CD4-positive, CD25-positive, alpha-beta regulatory T cell (primary cell): ENCODE results near the gene SLC25A13. TPM values are rescaled to one million over a fixed set of nuclear protein-coding genes. Genes with fewer than 3 reads are reported as not detected.

Experiments used
- ATAC-seq, 2 donors: fragments of 150-1000 bp; cut with Tn5 transposase; one replicate each; pipeline ENCODE4 v1.10.0; 2021; ENCODE audit warnings: low read depth in 2 of 2, moderate number of reproducible peaks in 2 of 2, moderate library complexity in 1 of 2
- DNase-seq, 3 donors: peaks; one replicate each; pipeline versions ENCODE4 v3.0.0 to v3.0.0-alpha.2; 2012 to 2022; ENCODE audit warnings: mixed read lengths in 1 of 3
- H3K27ac ChIP-seq: one replicate; pipeline ENCODE4 v1.7.0; 2013; ENCODE audit warnings: mild to moderate bottlenecking, low read length; ENCODE audit not compliant: insufficient read depth, poor library complexity, severe bottlenecking
- H3K27me3 ChIP-seq: one replicate; pipeline ENCODE4 v1.7.0; 2013; ENCODE audit warnings: low read length; ENCODE audit not compliant: control insufficient read depth, insufficient read depth
- H3K36me3 ChIP-seq: one replicate; pipeline ENCODE4 v1.7.0; 2013; ENCODE audit warnings: mild to moderate bottlenecking, low read length, moderate library complexity; ENCODE audit not compliant: control insufficient read depth, insufficient read depth
- H3K4me1 ChIP-seq: 2 replicates; pipeline ENCODE4 v1.7.0; 2013; ENCODE audit warnings: mild to moderate bottlenecking, low read length; ENCODE audit not compliant: insufficient read depth, control insufficient read depth, poor library complexity, severe bottlenecking
- H3K4me3 ChIP-seq: one replicate; pipeline ENCODE4 v1.7.0; 2013; ENCODE audit warnings: low read depth, mild to moderate bottlenecking, low read length, moderate library complexity
- H3K9me3 ChIP-seq, 2 experiments: 1 replicate in 1 of 2; 2 replicates in 1 of 2; pipeline ENCODE4 v1.7.0; 2013; ENCODE audit warnings: low read length in 2 of 2, mild to moderate bottlenecking in 1 of 2, moderate library complexity in 1 of 2; ENCODE audit not compliant: control insufficient read depth in 2 of 2
- H3K27ac Mint-ChIP-seq, 3 donors: one replicate each; pipeline ENCODE4 v1.8.0; 2020 to 2022; ENCODE audit warnings: mild to moderate bottlenecking in 3 of 3, mixed read lengths in 3 of 3, moderate library complexity in 2 of 3
- H3K27me3 Mint-ChIP-seq: one replicate; pipeline ENCODE4 v1.8.0; 2022; ENCODE audit warnings: mild to moderate bottlenecking, mixed read lengths
- H3K36me3 Mint-ChIP-seq: one replicate; pipeline ENCODE4 v1.8.0; 2020; ENCODE audit warnings: mixed read lengths
- H3K4me1 Mint-ChIP-seq, 4 donors: one replicate each; pipeline ENCODE4 v1.8.0; 2020 to 2022; ENCODE audit warnings: mixed read lengths in 4 of 4, mild to moderate bottlenecking in 1 of 4
- H3K4me3 Mint-ChIP-seq, 4 donors: one replicate each; pipeline ENCODE4 v1.8.0; 2020 to 2022; ENCODE audit warnings: mild to moderate bottlenecking in 4 of 4, mixed read lengths in 4 of 4, moderate library complexity in 3 of 4
- H3K9me3 Mint-ChIP-seq, 7 donors: one replicate each; pipeline ENCODE4 v1.8.0; 2020 to 2022; ENCODE audit warnings: mixed read lengths in 7 of 7, mild to moderate bottlenecking in 3 of 7, moderate library complexity in 2 of 7
- polyA plus RNA-seq, 4 donors: library from polyadenylated mRNA; unstranded; fragments of 300-500 nt; fragmentation: Illumina TruSeq; gene quantifications; one replicate each; pipeline ENCODE4 v1.2.3, GENCODE V29; 2021
- total RNA-seq: library from RNA; stranded (reverse); gene quantifications from one replicate; pipeline ENCODE4 v1.2.3, GENCODE V29; 2022

The SLC25A13 gene
- total and polyA plus RNA-seq, 5 donors from 2014 or later: 7.6 to 14.5 (median 8.7) TPM

DNA sequence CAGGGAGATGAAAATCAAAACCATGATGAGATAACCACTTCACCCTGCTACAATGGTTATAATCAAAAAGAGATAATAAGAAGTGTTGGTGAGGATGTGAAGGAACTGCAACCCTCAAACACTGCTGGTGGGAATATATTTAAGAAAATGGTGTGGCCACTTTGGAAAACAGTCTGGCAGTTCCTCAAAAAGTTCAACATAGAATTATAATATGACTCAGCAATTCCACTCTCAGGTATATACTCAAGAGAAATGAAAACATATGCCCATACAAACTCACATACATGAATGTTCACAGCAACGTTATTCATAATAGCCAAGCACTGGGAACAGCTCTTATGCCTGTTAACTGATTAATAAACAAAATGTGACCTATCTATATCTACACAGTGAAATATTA is 104.8 kb downstream of the SLC25A13 start:
- H3K4me1 ChIP-seq: no peaks in the 10 kb centered on the region
- peaks cover 0 to 6% (median 0%) of the 10 kb centered on the region in 4 donors for H3K4me1 Mint-ChIP-seq
- H3K36me3 ChIP-seq: no peaks in the 10 kb centered on the region
- no peaks in the 10 kb centered on the region for H3K27me3 Mint-ChIP-seq
- no peak overlapping the region for H3K27ac ChIP-seq
- H3K4me3 Mint-ChIP-seq: no peak overlapping the region
- no peak for DNase-seq
- H3K36me3 Mint-ChIP-seq: peaks cover 5% of the 10 kb centered on the region
- H3K9me3 ChIP-seq: no peaks in the 10 kb centered on the region
- H3K27ac Mint-ChIP-seq: no peak overlapping the region
- peaks cover 0 to 4% (median 0%) of the 10 kb centered on the region in 7 donors for H3K9me3 Mint-ChIP-seq
- H3K27me3 ChIP-seq: no peaks in the 10 kb centered on the region
- H3K4me3 ChIP-seq: no peak overlapping the region
- ATAC-seq: no peak

DNA sequence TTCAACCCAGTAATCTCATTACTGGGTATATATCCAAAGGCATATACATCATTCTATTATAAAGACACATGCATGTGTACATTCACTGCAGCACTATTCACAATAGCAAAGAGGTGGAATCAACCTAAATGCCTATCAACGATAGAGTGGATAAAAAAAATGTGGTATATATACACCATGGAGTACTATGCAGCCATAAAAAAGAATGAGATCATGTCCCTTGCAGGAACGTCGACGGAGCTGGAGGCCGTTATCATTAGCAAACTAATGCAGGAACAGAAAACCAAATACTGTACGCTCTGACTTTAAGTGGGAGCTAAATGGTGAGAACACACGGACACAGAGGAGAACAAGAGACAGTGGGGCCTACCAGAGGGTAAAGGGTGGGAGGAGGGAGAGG is 105.5 kb downstream of the SLC25A13 start:
- peaks cover 5% of the 10 kb centered on the region for H3K36me3 Mint-ChIP-seq
- H3K27me3 Mint-ChIP-seq: no peaks in the 10 kb centered on the region
- ATAC-seq: no peak

DNA sequence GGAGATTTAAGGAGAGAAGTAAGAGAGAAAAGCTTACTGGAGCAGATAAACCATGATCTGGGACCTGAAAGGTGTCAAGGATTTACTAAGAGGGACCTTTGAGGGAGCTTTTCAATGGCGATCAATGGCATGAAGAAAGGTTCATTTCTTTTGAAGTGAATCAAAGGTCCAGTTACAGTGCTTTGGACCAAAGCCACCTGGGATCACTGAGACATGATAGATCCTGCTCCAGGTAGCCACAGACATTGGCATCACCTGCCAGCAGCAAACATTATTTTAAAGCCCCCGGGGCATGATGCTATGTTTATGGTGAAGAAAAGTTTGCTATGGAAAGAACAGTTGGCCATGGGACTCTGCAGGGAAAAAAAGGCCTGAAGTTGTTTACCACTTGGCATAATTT is 109.4 kb downstream of the SLC25A13 start:
- Histone ChIP-seq H3K9me3 (no peaks in the 10 kb centered on the region), H3K27ac (no peak overlapping the region), H3K4me3 (no peak overlapping the region), H3K27me3 (no peaks in the 10 kb centered on the region), H3K4me1 (no peaks in the 10 kb centered on the region), H3K36me3 (no peaks in the 10 kb centered on the region)
- ATAC-seq (no peak), DNase-seq (no peak)
- H3K9me3 Mint-ChIP-seq: peaks cover 0 to 4% (median 0%) of the 10 kb centered on the region in 7 donors
- H3K4me1 Mint-ChIP-seq: no peaks in the 10 kb centered on the region
- no peak overlapping the region for H3K4me3 Mint-ChIP-seq
- no peaks in the 10 kb centered on the region for H3K27me3 Mint-ChIP-seq
- peaks cover 9% of the 10 kb centered on the region for H3K36me3 Mint-ChIP-seq
- no peak overlapping the region for H3K27ac Mint-ChIP-seq

More for the DNA sequence above, 105.5 kb downstream of the SLC25A13 start:
- Mint-ChIP-seq H3K9me3 (peaks cover 0 to 4% (median 0%) of the 10 kb centered on the region in 7 donors), H3K4me3 (no peak overlapping the region), H3K27ac (no peak overlapping the region), H3K4me1 (peaks cover 0 to 6% (median 0%) of the 10 kb centered on the region in 4 donors)
- H3K9me3 ChIP-seq: no peaks in the 10 kb centered on the region
- H3K4me3 ChIP-seq: no peak overlapping the region
- H3K36me3 ChIP-seq: no peaks in the 10 kb centered on the region
- H3K4me1 ChIP-seq: no peaks in the 10 kb centered on the region
- no peaks in the 10 kb centered on the region for H3K27me3 ChIP-seq
- H3K27ac ChIP-seq: no peak overlapping the region
- DNase-seq: no peak

DNA sequence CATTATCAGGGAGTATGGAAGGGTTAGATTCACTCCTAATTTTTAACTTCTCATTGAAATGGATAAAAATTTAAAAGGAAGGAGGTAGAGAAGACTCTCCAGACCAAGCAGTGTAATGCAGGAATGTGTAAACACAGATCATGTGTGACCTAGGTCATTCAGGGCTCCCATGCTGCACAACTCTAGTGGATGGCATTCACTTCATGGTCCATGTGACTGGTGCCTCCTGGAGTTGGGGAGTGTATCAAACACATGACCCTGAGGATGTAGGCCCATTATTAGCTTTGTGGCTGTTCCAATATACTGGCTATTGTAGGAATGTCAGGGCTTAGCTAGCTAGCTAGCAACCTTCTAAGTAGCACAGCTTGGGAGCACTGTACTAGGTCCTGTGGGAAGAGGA is 109.9 kb downstream of the SLC25A13 start:
- no peaks in the 10 kb centered on the region for H3K4me1 Mint-ChIP-seq
- H3K27ac Mint-ChIP-seq: no peak overlapping the region
- DNase-seq (no peak), ATAC-seq (no peak)
- H3K4me3 Mint-ChIP-seq: no peak overlapping the region
- no peaks in the 10 kb centered on the region for H3K4me1 ChIP-seq
- no peaks in the 10 kb centered on the region for H3K27me3 ChIP-seq
- H3K36me3 Mint-ChIP-seq: peaks cover 13% of the 10 kb centered on the region
- H3K4me3 ChIP-seq: no peak overlapping the region
- H3K9me3 Mint-ChIP-seq: peaks cover 0 to 4% (median 0%) of the 10 kb centered on the region in 7 donors
- no peak overlapping the region for H3K27ac ChIP-seq
- H3K9me3 ChIP-seq: no peaks in the 10 kb centered on the region
- no peaks in the 10 kb centered on the region for H3K27me3 Mint-ChIP-seq
- no peaks in the 10 kb centered on the region for H3K36me3 ChIP-seq

DNA sequence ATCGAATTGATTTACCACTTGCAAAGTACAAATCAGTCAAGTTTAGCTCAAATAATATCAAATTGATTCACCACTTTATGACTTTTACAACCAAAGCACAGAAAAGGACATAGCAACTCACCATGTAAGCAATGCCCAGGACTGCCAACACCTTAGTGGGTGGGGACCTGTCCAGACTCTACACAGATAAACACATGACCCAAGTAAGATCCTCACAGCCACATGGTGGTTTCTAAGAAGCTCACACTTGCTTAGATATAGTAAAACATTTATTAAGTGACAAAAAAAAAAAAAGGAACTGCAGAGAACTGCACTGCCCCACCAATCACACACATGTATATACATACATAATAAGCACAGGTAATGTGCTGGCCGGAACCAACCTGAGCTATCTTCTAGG is 116.2 kb downstream of the SLC25A13 start:
- Mint-ChIP-seq H3K4me3 (no peak overlapping the region), H3K36me3 (peaks cover 22% of the 10 kb centered on the region), H3K27me3 (no peaks in the 10 kb centered on the region), H3K27ac (no peak overlapping the region), H3K4me1 (peaks cover 0 to 2% (median 0%) of the 10 kb centered on the region in 4 donors), H3K9me3 (no peaks in the 10 kb centered on the region)
- Histone ChIP-seq H3K9me3 (no peaks in the 10 kb centered on the region), H3K36me3 (no peaks in the 10 kb centered on the region), H3K4me3 (no peak overlapping the region), H3K27ac (no peak overlapping the region), H3K4me1 (no peaks in the 10 kb centered on the region), H3K27me3 (no peaks in the 10 kb centered on the region)
- ATAC-seq: no peak
- no peak for DNase-seq

DNA sequence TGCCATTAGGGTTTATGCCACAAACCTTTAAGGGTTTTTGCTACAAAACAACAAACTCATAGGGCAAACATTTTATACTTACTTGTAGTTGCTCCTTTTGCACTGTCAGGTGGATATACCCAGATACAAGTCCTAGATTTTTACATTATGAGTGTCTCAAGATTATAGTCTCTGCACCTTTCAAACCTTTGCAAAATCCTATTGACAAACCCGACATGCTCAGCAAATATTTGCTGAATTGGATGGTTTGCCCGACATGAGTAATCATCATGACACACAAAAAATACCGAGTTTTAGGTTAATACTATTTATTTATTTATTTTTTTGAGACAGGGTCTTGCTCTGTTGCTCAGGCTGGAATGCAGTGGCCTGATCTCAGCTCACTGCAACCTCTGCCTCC is 117.3 kb downstream of the SLC25A13 start:
- no peaks in the 10 kb centered on the region for H3K4me1 ChIP-seq
- H3K4me3 ChIP-seq: no peak overlapping the region
- H3K36me3 ChIP-seq: no peaks in the 10 kb centered on the region
- H3K27ac ChIP-seq: no peak overlapping the region
- Mint-ChIP-seq H3K36me3 (peaks cover 24% of the 10 kb centered on the region), H3K27ac (no peak overlapping the region), H3K9me3 (no peaks in the 10 kb centered on the region), H3K4me1 (peaks cover 0 to 2% (median 0%) of the 10 kb centered on the region in 4 donors), H3K4me3 (no peak overlapping the region), H3K27me3 (no peaks in the 10 kb centered on the region)
- DNase-seq (no peak), ATAC-seq (no peak)
- H3K9me3 ChIP-seq: no peaks in the 10 kb centered on the region
- no peaks in the 10 kb centered on the region for H3K27me3 ChIP-seq

DNA sequence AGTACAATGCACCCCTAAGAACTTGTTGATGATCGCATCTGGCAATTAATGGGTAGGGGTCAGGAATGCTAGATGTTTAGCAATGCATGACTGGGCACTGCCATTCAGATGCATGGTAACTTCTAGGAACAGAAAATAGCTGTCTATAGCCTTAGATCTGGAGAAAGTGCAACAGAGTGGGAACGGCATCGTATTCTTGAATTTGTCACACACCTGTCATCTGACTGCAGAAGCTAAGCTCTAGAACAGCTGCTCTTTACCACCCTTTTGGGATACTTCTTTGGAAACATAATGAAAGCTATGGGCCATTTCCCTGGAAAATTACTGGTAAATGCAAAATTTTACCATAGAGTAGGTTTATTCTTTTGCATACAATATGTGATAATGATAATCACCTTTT is 118.1 kb downstream of the SLC25A13 start:
- Histone ChIP-seq H3K27ac (no peak overlapping the region), H3K9me3 (no peaks in the 10 kb centered on the region), H3K4me1 (no peaks in the 10 kb centered on the region), H3K4me3 (no peak overlapping the region), H3K36me3 (no peaks in the 10 kb centered on the region), H3K27me3 (no peaks in the 10 kb centered on the region)
- no peak overlapping the region for H3K27ac Mint-ChIP-seq
- no peak overlapping the region for H3K4me3 Mint-ChIP-seq
- DNase-seq (no peak), ATAC-seq (no peak)
- peaks cover 24% of the 10 kb centered on the region for H3K36me3 Mint-ChIP-seq
- H3K9me3 Mint-ChIP-seq: no peaks in the 10 kb centered on the region
- H3K27me3 Mint-ChIP-seq: no peaks in the 10 kb centered on the region
- H3K4me1 Mint-ChIP-seq: peaks cover 0 to 2% (median 0%) of the 10 kb centered on the region in 4 donors

DNA sequence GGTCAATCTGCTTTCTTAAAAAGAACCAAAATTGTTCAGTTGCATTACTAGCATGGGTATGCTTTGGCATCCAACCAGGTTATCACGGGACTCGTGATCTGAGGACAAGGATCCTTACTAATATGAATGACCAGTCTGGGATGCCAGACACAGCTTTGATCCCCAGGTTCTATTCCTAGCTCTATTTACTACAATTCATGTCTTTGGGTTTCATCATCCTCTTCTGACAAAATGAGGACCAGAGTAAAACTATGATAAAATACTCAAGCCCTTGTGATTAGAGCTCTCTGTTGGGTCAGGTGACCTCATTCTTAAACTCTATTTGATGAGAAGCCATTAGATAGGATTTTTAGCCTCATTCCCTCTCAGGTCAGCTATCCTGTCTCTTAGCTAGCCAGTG is 119.8 kb downstream of the SLC25A13 start:
- Histone ChIP-seq H3K4me3 (no peak overlapping the region), H3K4me1 (no peaks in the 10 kb centered on the region), H3K9me3 (no peaks in the 10 kb centered on the region), H3K27me3 (no peaks in the 10 kb centered on the region), H3K27ac (no peak overlapping the region), H3K36me3 (no peaks in the 10 kb centered on the region)
- Mint-ChIP-seq H3K27me3 (no peaks in the 10 kb centered on the region), H3K27ac (no peak overlapping the region), H3K4me3 (no peak overlapping the region), H3K4me1 (peaks cover 0 to 9% (median 1%) of the 10 kb centered on the region in 4 donors), H3K9me3 (no peaks in the 10 kb centered on the region), H3K36me3 (peaks cover 18% of the 10 kb centered on the region)
- DNase-seq: no peak
- no peak for ATAC-seq
